HepG2 (cell line): Measurements from ENCODE around the gene DOHH. TPM values are rescaled to one million over a fixed set of nuclear protein-coding genes. Genes with fewer than 3 reads are reported as not detected.

Experiments
- ATAC-seq: fragments of 200-7000 bp; cut with Tn5 transposase; 3 replicates; pipeline ENCODE4 v1.9.1; 2020; ENCODE audit warnings: mild to moderate bottlenecking, moderate library complexity
- BruUV-seq: library from RNA; stranded (reverse); fragments of 400-500 nt; replicated peaks from 2 replicates; lab custom pipeline; 2021; lab: Mats Ljungman, UMichigan
- CTCF ChIA-PET: fragments of 300-600 bp; formaldehyde crosslinking; extraction: SDS; loops from one replicate; lab custom pipeline; 2021; ENCODE audit warnings: low total read pairs, inconsistent platforms, low intra/inter-chr PET ratio; lab: Yijun Ruan, JAX
- POLR2A ChIA-PET: fragments of 350-600 bp; sonication (Branson Sonifier 250); formaldehyde crosslinking; loops from one replicate; lab custom pipeline; 2020; ENCODE audit warnings: antibody characterized with exemption, inconsistent platforms; lab: Yijun Ruan, JAX
- DNase-seq: peaks from one replicate; pipeline ENCODE4 v3.0.0-alpha.2; 2015; ENCODE audit warnings: low spot score
- FAIRE-seq: peaks from 3 replicates; lab custom pipeline; 2011; peaks lifted over from hg19 to GRCh38; lab: Jason Lieb, UNC
- H2AFZ ChIP-seq: one replicate; pipeline ENCODE4 v1.6.1; 2011; ENCODE audit warnings: low read length, inconsistent platforms
- H3K27ac ChIP-seq: fragments of 300-600 bp; 3 replicates; pipeline ENCODE4 v1.8.0; 2011; ENCODE audit warnings: mixed run types, mild to moderate bottlenecking, mixed read lengths, low read length, inconsistent platforms; ENCODE audit not compliant: insufficient read depth; ENCODE audit errors: extremely low read length
- H3K27me3 ChIP-seq, 2 experiments: fragments of 200-600 bp in 1 of 2; 2 replicates in 1 of 2; 3 replicates in 1 of 2; pipeline versions ENCODE4 v1.6.0 to v1.8.0; 2011; ENCODE audit warnings: low read length in 2 of 2, mild to moderate bottlenecking in 2 of 2, moderate library complexity in 2 of 2, inconsistent platforms in 1 of 2; ENCODE audit not compliant: insufficient read depth in 2 of 2, control insufficient read depth in 1 of 2
- H3K36me3 ChIP-seq, 2 experiments: fragments of 200-600 bp in 1 of 2; replicated peaks in 1 of 2; 2 replicates in 1 of 2; 3 replicates in 1 of 2; pipeline versions ENCODE4 v1.5.1 to v1.8.0; 2011; ENCODE audit warnings: low read length in 2 of 2, inconsistent platforms in 1 of 2; ENCODE audit not compliant: insufficient read depth in 2 of 2, control insufficient read depth in 1 of 2
- H3K4me1 ChIP-seq: 2 replicates; pipeline ENCODE4 v1.5.1; 2012; ENCODE audit warnings: low read length, inconsistent platforms; ENCODE audit not compliant: insufficient read depth
- H3K4me2 ChIP-seq: 2 replicates; pipeline ENCODE4 v1.6.0; 2011; ENCODE audit warnings: low read depth, low read length, inconsistent platforms
- H3K4me3 ChIP-seq, 3 experiments: fragments of 200-600 bp in 1 of 3; sonication (generic), shearing (Covaris generic) in 1 of 3; replicated peaks in 1 of 3; 2 replicates each; pipeline ENCODE4 v1.5.1; 2011 to 2016; ENCODE audit warnings: low read length in 3 of 3, inconsistent platforms in 2 of 3, low read depth in 2 of 3, mild to moderate bottlenecking in 2 of 3, control low read depth in 1 of 3, mixed read lengths in 1 of 3; ENCODE audit not compliant: insufficient read depth in 1 of 3
- H3K79me2 ChIP-seq: one replicate; pipeline ENCODE4 v1.6.1; 2011; ENCODE audit warnings: low read length, inconsistent platforms; ENCODE audit not compliant: insufficient read depth
- H3K9ac ChIP-seq: 2 replicates; pipeline ENCODE4 v1.6.0; 2011; ENCODE audit warnings: mild to moderate bottlenecking, low read depth, low read length, inconsistent platforms; ENCODE audit not compliant: insufficient read depth
- H3K9me3 ChIP-seq: 2 replicates; pipeline ENCODE4 v1.5.1; 2012; ENCODE audit warnings: mild to moderate bottlenecking, low read length
- H4K20me1 ChIP-seq: 2 replicates; pipeline ENCODE4 v1.6.0; 2011; ENCODE audit warnings: inconsistent platforms, mild to moderate bottlenecking, low read length, moderate library complexity; ENCODE audit not compliant: insufficient read depth
- AGO2 ChIP-seq: fragments of 200-400 bp; formaldehyde crosslinking; optimal IDR thresholded peaks from 2 replicates; pipeline ENCODE3; 2017; ENCODE audit warnings: mild to moderate bottlenecking, low read depth, low read length, moderate library complexity
- BRD4 ChIP-seq: sonication (generic); formaldehyde crosslinking; IDR thresholded peaks from 2 replicates; pipeline ENCODE4 v1.4.0; 2020; ENCODE audit warnings: missing genetic modification reagents
- PITX1 ChIP-seq: sonication (generic); formaldehyde crosslinking; IDR thresholded peaks from 2 replicates; pipeline ENCODE4 v1.5.1; 2020; ENCODE audit warnings: mild to moderate bottlenecking, missing genetic modification reagents
- RBFOX2 ChIP-seq: fragments of 200-400 bp; formaldehyde crosslinking; IDR thresholded peaks from 2 replicates; pipeline ENCODE4 v1.6.1; 2017; ENCODE audit warnings: low read depth, mild to moderate bottlenecking, low read length
- RBM22 ChIP-seq: fragments of 200-400 bp; formaldehyde crosslinking; optimal IDR thresholded peaks from 2 replicates; pipeline ENCODE3; 2017; ENCODE audit warnings: mild to moderate bottlenecking, low read length, moderate library complexity
- SMC3 ChIP-seq: IDR thresholded peaks from 2 replicates; pipeline ENCODE4 v1.6.1; 2011; ENCODE audit warnings: low read length, improper control_type of control experiment
- ZFP37 ChIP-seq: sonication (generic); formaldehyde crosslinking; IDR thresholded peaks from 2 replicates; pipeline ENCODE4 v1.4.0; 2020; ENCODE audit warnings: missing genetic modification reagents, borderline replicate concordance
- ZNF567 ChIP-seq: sonication (generic); formaldehyde crosslinking; IDR thresholded peaks from 2 replicates; pipeline ENCODE4 v1.8.1; 2023; ENCODE audit warnings: mild to moderate bottlenecking, missing genetic modification reagents, borderline replicate concordance
- WGBS: methylation state at CpG from one replicate; pipeline ENCODE4 v1.1.6; 2017; ENCODE audit warnings: low lambda C conversion rate; 5-methylcytosine and 5-hydroxymethylcytosine counted together
- in situ Hi-C: cut with HindIII; loops from 2 replicates; pipeline ENCODE4 v1.10.0; 2017; ENCODE audit warnings: low pct_unique_long_range_greater_than_20kb; ENCODE audit not compliant: extremely low pct_ligation_motif_present
- intact Hi-C: fragments of 100-400 bp; cut with micrococcal nuclease; formaldehyde crosslinking; loops from one replicate; pipeline ENCODE4 v1.10.0; 2022; ENCODE audit not compliant: unreplicated experiment
- polyA plus RNA-seq, 8 experiments: library from polyadenylated mRNA; depleted of rRNA in 3 of 8; stranded (reverse) in 7 of 8; unstranded in 1 of 8; fragments of >200 nt; fragmentation: Illumina TruSeq in 4 of 8; extraction: Trizol in 4 of 8; gene quantifications; 2 replicates each; pipeline versions ENCODE4 v1.2.1 to v1.2.3, GENCODE V29; 2011 to 2016; ENCODE audit warnings: low read depth in 4 of 8, missing spikeins in 1 of 8, mixed read lengths in 1 of 8; ENCODE audit not compliant: insufficient read depth in 1 of 8
- total RNA-seq, 5 experiments: library from RNA; depleted of rRNA; stranded (reverse); fragments of >200 nt; fragmentation: Illumina TruSeq; extraction: Trizol; gene quantifications; 2 replicates each; pipeline ENCODE4 v1.2.3, GENCODE V29; 2016; ENCODE audit warnings: low read depth in 1 of 5

The DOHH gene
- total and polyA plus RNA-seq, 2 of the 13 experiments (the other 11 are each of a cell fraction or from before 2014, with no cell fraction given), result 3.5 to 13.7 TPM

DNA sequence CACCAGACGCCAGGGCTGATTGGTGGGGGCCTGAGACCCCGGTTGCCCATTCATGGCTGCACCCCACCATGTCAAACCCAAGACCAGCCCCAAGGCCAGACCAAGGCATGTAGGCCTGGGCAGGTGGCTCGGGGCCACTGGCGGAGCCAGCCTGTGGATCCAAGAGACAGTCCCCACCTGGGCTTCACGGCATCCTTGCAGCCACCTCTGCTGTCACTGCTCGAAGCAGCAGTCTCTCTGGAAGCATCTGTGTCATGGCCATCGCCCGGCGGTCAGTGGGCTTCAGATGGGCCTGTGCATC lies 34.7 kb upstream of the DOHH start:
- Histone ChIP-seq H3K79me2 (no peaks in the 10 kb centered on the region), H3K4me2 (no peak overlapping the region), H4K20me1 (no peaks in the 10 kb centered on the region; the same call in 1 of the 2 replicates), H2AFZ (no peak overlapping the region), H3K27ac (no peak overlapping the region), H3K27me3 (no peaks in the 10 kb centered on the region), H3K36me3 (peaks cover 11 to 20% of the 10 kb centered on the region in 2 experiments; a peak in 4 of 5 replicates), H3K9me3 (no peaks in the 10 kb centered on the region), H3K9ac (no peak overlapping the region), H3K4me3 (no peak overlapping the region), H3K4me1 (no peaks in the 10 kb centered on the region)
- no peak for FAIRE-seq
- POLR2A ChIA-PET, result no interaction called here
- in situ Hi-C loops (no loop called here), intact Hi-C loops (no loop called here)
- no peak for DNase-seq
- no peak for ATAC-seq
- BruUV-seq, result no TSS peak
- WGBS, result 97% methylated on average over 7 of the region's 9 CpGs
- CTCF ChIA-PET, result no interaction called here
- TF ChIP-seq RBFOX2, result no peak
- TF ChIP-seq BRD4 (CRISPR knock-in tag), result no peak
- TF ChIP-seq SMC3, result no peak
- peak; percentile 39 for TF ChIP-seq AGO2
- TF ChIP-seq ZFP37, result no peak
- TF ChIP-seq PITX1 (CRISPR knock-in tag), result no peak
- TF ChIP-seq, all 625 proteins: peak for 1

DNA sequence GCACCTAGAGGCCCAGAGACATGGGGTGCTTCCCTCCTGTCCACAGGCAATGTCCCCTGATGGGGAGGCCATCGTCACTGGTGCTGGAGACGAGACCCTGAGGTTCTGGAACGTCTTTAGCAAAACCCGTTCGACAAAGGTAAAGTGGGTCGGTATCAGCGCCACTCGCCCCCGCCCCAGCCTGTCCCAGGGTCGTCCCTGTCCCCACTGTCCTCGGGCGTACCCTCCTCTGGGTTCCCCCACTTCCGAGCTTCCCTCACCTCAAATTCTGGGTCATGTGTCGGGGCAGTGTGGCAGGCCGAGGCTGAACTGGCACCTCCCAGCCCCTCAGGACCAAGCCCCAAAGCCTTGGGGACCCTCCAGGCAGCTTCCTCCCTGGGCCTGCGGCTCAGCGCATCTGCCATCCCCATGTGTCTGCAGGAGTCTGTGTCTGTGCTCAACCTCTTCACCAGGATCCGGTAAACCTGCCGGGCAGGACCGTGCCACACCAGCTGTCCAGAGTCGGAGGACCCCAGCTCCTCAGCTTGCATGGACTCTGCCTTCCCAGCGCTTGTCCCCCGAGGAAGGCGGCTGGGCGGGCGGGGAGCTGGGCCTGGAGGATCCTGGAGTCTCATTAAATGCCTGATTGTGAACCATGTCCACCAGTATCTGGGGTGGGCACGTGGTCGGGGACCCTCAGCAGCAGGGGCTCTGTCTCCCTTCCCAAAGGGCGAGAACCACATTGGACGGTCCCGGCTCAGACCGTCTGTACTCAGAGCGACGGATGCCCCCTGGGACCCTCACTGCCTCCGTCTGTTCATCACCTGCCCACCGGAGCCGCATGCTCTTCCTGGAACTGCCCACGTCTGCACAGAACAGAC lies 34.1 kb upstream of the DOHH start:
- WGBS, result 100% methylated on average over 16 of the region's 38 CpGs
- POLR2A ChIA-PET, result no interaction called here
- intact Hi-C loops, result no loop called here
- Histone ChIP-seq H3K79me2 (no peaks in the 10 kb centered on the region), H3K27me3 (no peaks in the 10 kb centered on the region), H3K9me3 (no peaks in the 10 kb centered on the region), H4K20me1 (no peaks in the 10 kb centered on the region), H3K27ac (no peak overlapping the region), H3K9ac (no peak overlapping the region), H2AFZ (no peak overlapping the region), H3K4me3 (no peak overlapping the region), H3K36me3 (peaks cover 11 to 20% of the 10 kb centered on the region in 2 experiments; a peak in 4 of 5 replicates), H3K4me2 (no peak overlapping the region), H3K4me1 (no peaks in the 10 kb centered on the region)
- no peak for FAIRE-seq
- TF ChIP-seq ZNF567 (CRISPR knock-in tag), result no peak
- peak; percentile 39 for TF ChIP-seq RBM22
- ATAC-seq, result no peak
- CTCF ChIA-PET, result no interaction called here
- no peak for DNase-seq
- no TSS peak for BruUV-seq
- in situ Hi-C loops, result no loop called here
